Erythroblast (primary cell): ENCODE results near the gene DEFB125.

Experiments
- GATA1 ChIP-seq: IDR thresholded peaks from 2 replicates; pipeline ENCODE4 v1.6.1; 2011; ENCODE audit warnings: low read depth, mild to moderate bottlenecking, control low read depth, low read length, moderate library complexity
- POLR2A ChIP-seq: IDR thresholded peaks from 2 replicates; pipeline ENCODE4 v1.6.1; 2011; ENCODE audit warnings: mild to moderate bottlenecking, low read length

DNA sequence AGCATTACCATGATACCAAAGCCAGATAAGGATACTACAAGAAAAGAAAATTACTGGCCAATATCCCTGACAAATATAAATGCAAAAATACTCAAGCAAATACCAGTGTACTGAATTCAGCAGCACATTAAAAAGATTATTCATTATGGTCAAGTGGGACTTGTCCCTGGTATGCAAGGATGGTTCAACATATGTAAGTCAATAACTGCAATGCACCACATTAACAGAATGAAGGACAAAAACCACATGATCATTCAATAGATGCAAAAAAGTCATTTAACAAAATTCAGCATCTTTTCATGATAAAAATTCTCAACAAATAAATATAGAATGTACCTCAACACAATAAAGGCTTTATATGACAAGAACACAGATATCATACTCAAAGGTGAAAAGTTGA, 9.1 kb upstream of the DEFB125 start:
- TF ChIP-seq POLR2A: no peak
- no peak for TF ChIP-seq GATA1
